NCI-H748 (cell line): ENCODE results near the gene CAMTA2.
"Not testable (repeated sequence)": the region's sequence is repeated elsewhere in the genome, so short reads cannot be mapped to it uniquely, and the experiment has no call there.

Experiments
- DNase-seq: peaks from one replicate; lab custom pipeline; 2025; ENCODE audit not compliant: unreplicated experiment; lab: John Stamatoyannopoulos, UW

CAMTA2 gene

DNA sequence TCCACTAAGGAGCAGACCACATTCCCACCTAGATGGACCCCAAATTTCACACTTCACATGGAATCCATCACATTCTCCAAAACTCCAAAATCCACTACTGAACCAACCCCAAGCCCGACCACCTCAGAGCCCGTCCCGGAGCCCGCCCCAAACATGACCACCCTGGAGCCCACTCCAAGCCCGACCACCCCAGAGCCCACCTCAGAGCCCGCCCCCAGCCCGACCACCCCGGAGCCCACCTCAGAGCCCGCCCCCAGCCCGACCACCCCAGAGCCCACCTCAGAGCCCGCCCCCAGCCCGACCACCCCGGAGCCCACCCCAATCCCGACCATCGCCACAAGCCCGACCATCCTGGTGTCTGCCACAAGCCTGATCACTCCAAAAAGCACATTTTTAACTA lies 53.8 kb downstream of the CAMTA2 start:
- no peak for DNase-seq

GRCh38 chr17:4932756-4933155 lies 54.7 kb downstream of the CAMTA2 start:
- DNase-seq, result no peak

- DNase-seq, result no peak
Measured at GRCh38 chr17:4931963-4932362, 55.5 kb downstream of the CAMTA2 start, which contains the start of gene GP1BA. TSS of gene GP1BA (plus strand) at chr17:4932277. CDS start at chr17:4932605, 328 bp downstream.

GRCh38 chr17:4928881-4929280 lies 58.6 kb downstream of the CAMTA2 start:
- no peak for DNase-seq

DNA sequence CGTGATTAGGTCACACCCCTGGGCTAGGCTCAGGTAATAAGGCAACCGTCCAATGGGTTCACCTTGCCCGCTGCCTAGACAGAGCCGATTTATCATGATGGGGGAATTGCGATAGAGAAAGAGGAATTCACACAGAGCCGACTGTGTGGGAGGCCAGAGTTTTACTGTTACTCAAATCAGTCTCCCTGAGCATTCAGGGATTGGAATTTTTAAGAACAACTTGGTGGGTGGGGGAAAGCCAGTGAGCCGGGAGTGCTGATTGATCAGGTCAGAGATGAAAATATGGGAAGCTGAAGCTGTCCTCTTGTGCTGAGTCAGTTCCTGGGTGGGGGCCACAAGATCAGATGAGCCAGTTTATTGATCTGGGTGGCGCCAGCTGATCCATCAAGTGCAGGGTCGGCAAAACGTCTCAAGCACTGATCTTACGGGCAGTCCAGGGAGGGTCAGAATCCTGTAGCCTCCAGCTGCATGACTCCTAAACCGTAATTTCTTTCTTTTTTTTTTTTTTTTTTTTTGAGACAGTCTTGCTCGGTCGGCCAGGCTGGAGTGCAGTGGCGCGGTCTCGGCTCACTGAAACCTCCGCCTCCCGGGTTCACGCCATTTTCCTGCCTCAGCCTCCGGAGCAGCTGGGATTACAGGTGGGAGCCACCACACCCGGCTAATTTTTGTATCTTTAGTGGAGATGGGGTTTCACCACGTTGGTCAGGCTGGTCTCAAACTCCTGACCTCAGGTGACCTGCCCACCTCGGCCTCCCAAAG lies 60.7 kb downstream of the CAMTA2 start:
- DNase-seq, result not testable (repeated sequence)

DNA sequence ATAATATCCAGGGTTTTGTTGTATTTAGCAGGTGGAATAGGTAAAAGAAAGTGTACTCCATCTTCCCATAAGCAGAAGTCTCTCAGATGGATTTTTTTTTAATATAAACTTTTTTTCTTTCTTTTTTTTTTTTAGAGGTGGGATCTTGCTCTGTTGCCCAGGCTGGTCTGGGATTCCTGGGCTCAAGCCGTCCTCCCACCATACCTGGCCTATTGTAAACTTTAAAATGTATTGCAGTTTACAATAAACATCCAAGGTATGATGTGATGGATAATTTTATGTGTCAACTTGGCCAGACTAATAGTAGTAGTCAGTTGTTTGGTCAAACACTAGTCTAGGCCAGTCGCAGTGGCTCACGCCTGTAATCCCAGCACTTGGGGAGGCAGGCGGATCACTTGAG lies 66.2 kb downstream of the CAMTA2 start:
- no peak for DNase-seq

GRCh38 chr17:4920351-4921048 lies 67.0 kb downstream of the CAMTA2 start:
- no peak for DNase-seq

GRCh38 chr17:4919511-4920047 lies 67.9 kb downstream of the CAMTA2 start:
- no peak for DNase-seq
